H1 (cell line): ENCODE measurements around the gene GALNT11. TPM values are rescaled to one million over a fixed set of nuclear protein-coding genes. Genes with fewer than 3 reads are reported as not detected.
"Not testable (repeated sequence)": the region's sequence is repeated elsewhere in the genome, so short reads cannot be mapped to it uniquely, and the experiment has no call there.

Experiments used
- CTCF ChIA-PET: fragments of 300-600 bp; sonication (Branson Sonifier 250); formaldehyde crosslinking; loops from one replicate; lab custom pipeline; 2021; ENCODE audit not compliant: partially characterized antibody; lab: Charles Lee
- POLR2A ChIA-PET: fragments of 300-600 bp; sonication (Branson Sonifier 250); formaldehyde crosslinking; loops from one replicate; lab custom pipeline; 2021; ENCODE audit warnings: inconsistent platforms; ENCODE audit not compliant: partially characterized antibody; lab: Charles Lee
- DNase-seq, 2 experiments: peaks; one replicate each; pipeline versions ENCODE4 v3.0.0 to v3.0.0-alpha.2; 2010 to 2022; ENCODE audit warnings: low spot score in 2 of 2, low read depth in 1 of 2, mixed read lengths in 1 of 2
- FAIRE-seq: peaks from 2 replicates; lab custom pipeline; 2011; peaks lifted over from hg19 to GRCh38; lab: Jason Lieb, UNC
- H2AFZ ChIP-seq: 2 replicates; pipeline ENCODE4 v1.8.1; 2012; ENCODE audit warnings: low read length, inconsistent platforms
- H2AK5ac ChIP-seq: 2 replicates; pipeline ENCODE4 v1.6.1; 2013; ENCODE audit warnings: low read depth, low read length
- H2BK120ac ChIP-seq: replicated peaks from 2 replicates; pipeline ENCODE3; 2013; ENCODE audit warnings: low read depth, low read length, inconsistent platforms
- H2BK12ac ChIP-seq: 2 replicates; pipeline ENCODE4 v1.6.1; 2013; ENCODE audit warnings: low read depth, low read length
- H2BK15ac ChIP-seq: 2 replicates; pipeline ENCODE4 v1.6.1; 2013; ENCODE audit warnings: low read length
- H2BK20ac ChIP-seq: 2 replicates; pipeline ENCODE4 v1.6.1; 2013; ENCODE audit warnings: low read length
- H2BK5ac ChIP-seq: 2 replicates; pipeline ENCODE4 v1.6.1; 2013; ENCODE audit warnings: low read depth, low read length
- H3K14ac ChIP-seq: 2 replicates; pipeline ENCODE4 v1.6.1; 2013; ENCODE audit warnings: inconsistent platforms; ENCODE audit not compliant: insufficient read length
- H3K18ac ChIP-seq: 2 replicates; pipeline ENCODE4 v1.6.1; 2013; ENCODE audit warnings: low read length; ENCODE audit errors: extremely low read depth
- H3K23ac ChIP-seq: 2 replicates; pipeline ENCODE4 v1.6.1; 2013; ENCODE audit warnings: inconsistent platforms; ENCODE audit not compliant: insufficient read length
- H3K23me2 ChIP-seq: 2 replicates; pipeline ENCODE4 v1.6.1; 2013; ENCODE audit warnings: low read depth, low read length
- H3K27ac ChIP-seq: 2 replicates; pipeline ENCODE4 v1.6.1; 2011; ENCODE audit warnings: low read depth, low read length, inconsistent platforms
- H3K27me3 ChIP-seq, 4 experiments: replicated peaks in 1 of 4; 1 replicate in 1 of 4; 2 replicates in 3 of 4; pipeline versions ENCODE4 v1.6.1 to v1.8.1; 2011 to 2013; ENCODE audit warnings: low read length in 3 of 4, mild to moderate bottlenecking in 3 of 4, inconsistent platforms in 2 of 4, mixed read lengths in 2 of 4, moderate library complexity in 1 of 4; ENCODE audit not compliant: control insufficient read depth in 3 of 4, insufficient read depth in 3 of 4; ENCODE audit errors: extremely low read depth in 1 of 4
- H3K36me3 ChIP-seq, 4 experiments: 2 replicates each; pipeline versions ENCODE4 v1.6.1 to v1.8.1; 2011 to 2013; ENCODE audit warnings: mild to moderate bottlenecking in 4 of 4, low read length in 3 of 4, moderate library complexity in 2 of 4, control low read depth in 1 of 4, inconsistent platforms in 1 of 4; ENCODE audit not compliant: insufficient read depth in 4 of 4, control insufficient read depth in 2 of 4
- H3K4ac ChIP-seq: replicated peaks from 2 replicates; pipeline ENCODE3; 2013; ENCODE audit warnings: low read length, low read depth, mixed read lengths, inconsistent platforms; ENCODE audit not compliant: insufficient read length
- H3K4me1 ChIP-seq, 4 experiments: replicated peaks in 1 of 4; 1 replicate in 1 of 4; 2 replicates in 3 of 4; pipeline versions ENCODE4 v1.6.1 to v1.8.1; 2011 to 2013; ENCODE audit warnings: low read length in 3 of 4, inconsistent platforms in 2 of 4, mixed read lengths in 1 of 4; ENCODE audit not compliant: insufficient read depth in 4 of 4, control insufficient read depth in 3 of 4
- H3K4me2 ChIP-seq, 2 experiments: 2 replicates each; pipeline versions ENCODE4 v1.6.1 to v1.8.1; 2011 to 2013; ENCODE audit warnings: low read depth in 2 of 2, low read length in 2 of 2, control low read depth in 1 of 2, inconsistent platforms in 1 of 2, mild to moderate bottlenecking in 1 of 2; ENCODE audit not compliant: insufficient read depth in 1 of 2
- H3K4me3 ChIP-seq, 4 experiments: fragments of 200-600, 300-600 bp in 1 of 4; sonication (generic), shearing (Covaris generic), sonication (Bioruptor Twin) in 1 of 4; 2 replicates each; pipeline versions ENCODE4 v1.5.1 to v1.8.1; 2011 to 2016; ENCODE audit warnings: low read length in 4 of 4, low read depth in 3 of 4, control low read depth in 2 of 4, inconsistent platforms in 2 of 4, mild to moderate bottlenecking in 2 of 4, mixed read lengths in 1 of 4, moderate library complexity in 1 of 4; ENCODE audit not compliant: insufficient read depth in 2 of 4; ENCODE audit errors: extremely low read depth in 1 of 4
- H3K56ac ChIP-seq: replicated peaks from 2 replicates; pipeline ENCODE3; 2013; ENCODE audit warnings: low read depth, mild to moderate bottlenecking, mixed read lengths, low read length, inconsistent platforms; ENCODE audit not compliant: insufficient read length
- H3K79me1 ChIP-seq: 2 replicates; pipeline ENCODE4 v1.6.1; 2013; ENCODE audit warnings: low read depth, low read length, control low read depth
- H3K79me2 ChIP-seq, 2 experiments: 2 replicates each; pipeline versions ENCODE4 v1.6.1 to v1.8.1; 2012 to 2013; ENCODE audit warnings: low read length in 2 of 2, mild to moderate bottlenecking in 2 of 2, inconsistent platforms in 1 of 2; ENCODE audit not compliant: insufficient read depth in 2 of 2, control insufficient read depth in 1 of 2
- H3K9ac ChIP-seq, 4 experiments: replicated peaks in 1 of 4; 1 replicate in 1 of 4; 2 replicates in 3 of 4; pipeline versions ENCODE4 v1.6.1 to v1.8.1; 2011 to 2013; ENCODE audit warnings: low read depth in 3 of 4, low read length in 3 of 4, control low read depth in 2 of 4, mild to moderate bottlenecking in 2 of 4, moderate library complexity in 2 of 4, inconsistent platforms in 1 of 4; ENCODE audit errors: extremely low read depth in 1 of 4
- H3K9me3 ChIP-seq, 2 experiments: 2 replicates each; pipeline versions ENCODE4 v1.6.1 to v1.8.1; 2012 to 2013; ENCODE audit warnings: mild to moderate bottlenecking in 2 of 2, moderate library complexity in 2 of 2, control low read depth in 1 of 2, inconsistent platforms in 1 of 2, low read depth in 1 of 2, low read length in 1 of 2, mixed read lengths in 1 of 2; ENCODE audit not compliant: insufficient read depth in 2 of 2
- H4K20me1 ChIP-seq, 2 experiments: replicated peaks in 1 of 2; 2 replicates each; pipeline versions ENCODE3 to v1.8.1; 2011 to 2013; ENCODE audit warnings: inconsistent platforms in 2 of 2, low read length in 2 of 2, mild to moderate bottlenecking in 1 of 2; ENCODE audit not compliant: insufficient read depth in 2 of 2, control insufficient read depth in 1 of 2
- H4K5ac ChIP-seq: 2 replicates; pipeline ENCODE4 v1.6.1; 2013; ENCODE audit warnings: low read length, low read depth, mixed read lengths, inconsistent platforms; ENCODE audit not compliant: insufficient read length
- H4K8ac ChIP-seq: 2 replicates; pipeline ENCODE4 v1.8.0; 2013; ENCODE audit warnings: mild to moderate bottlenecking, moderate library complexity, low read length, inconsistent platforms; ENCODE audit not compliant: insufficient read depth; ENCODE audit errors: extremely low read depth
- H4K91ac ChIP-seq: replicated peaks from 2 replicates; pipeline ENCODE3; 2013; ENCODE audit warnings: low read length, mixed read lengths, inconsistent platforms; ENCODE audit not compliant: insufficient read length
- CTCF ChIP-seq, 3 experiments: IDR thresholded peaks; 1 replicate in 2 of 3; 2 replicates in 1 of 3; pipeline versions ENCODE4 v1.5.1 to v1.6.1; 2011; ENCODE audit warnings: low read length in 3 of 3, mild to moderate bottlenecking in 3 of 3, inconsistent platforms in 2 of 3, low read depth in 1 of 3, moderate library complexity in 1 of 3; ENCODE audit not compliant: insufficient read depth in 1 of 3; ENCODE audit errors: control extremely low read depth in 1 of 3
- RAD21 ChIP-seq, 2 experiments: IDR thresholded peaks in 1 of 2; conservative IDR thresholded peaks in 1 of 2; 2 replicates each; pipeline ENCODE4 v1.6.1; 2011; ENCODE audit warnings: low read depth in 2 of 2, low read length in 2 of 2, improper control_type of control experiment in 1 of 2, inconsistent platforms in 1 of 2, mild to moderate bottlenecking in 1 of 2, moderate library complexity in 1 of 2
- WGBS, 2 experiments: shearing (Covaris generic) in 1 of 2; methylation state at CpG; one replicate each; pipeline versions ENCODE4 v1.1.6 to v1.1.7; 2013 to 2015; ENCODE audit warnings: low lambda C conversion rate in 2 of 2, mixed read lengths in 2 of 2, inconsistent platforms in 1 of 2, low coverage in 1 of 2, missing lambda C conversion rate in 1 of 2; ENCODE audit not compliant: insufficient replicate concordance in 2 of 2, insufficient coverage in 1 of 2, insufficient read length in 1 of 2; ENCODE audit errors: extremely low coverage in 1 of 2, missing lambda C conversion rate in 1 of 2; 5-methylcytosine and 5-hydroxymethylcytosine counted together
- polyA plus RNA-seq, 7 experiments: library from polyadenylated mRNA; depleted of rRNA in 3 of 7; stranded (reverse) in 5 of 7; unstranded in 2 of 7; fragments of >200 nt in 5 of 7; fragments of 200-250 nt in 2 of 7; gene quantifications; 1 replicate in 5 of 7; 2 replicates in 1 of 7; 4 replicates in 1 of 7; pipeline versions ENCODE4 v1.2.1 to v1.2.3, GENCODE V29; 2011 to 2013; ENCODE audit warnings: missing spikeins in 2 of 7, mixed read lengths in 2 of 7
- total RNA-seq: library from RNA; stranded (reverse); fragmentation: NEBNext Ultra II Directional; extraction: Animal tissue kit (Norgen Biotek cat#: 25700); gene quantifications from 2 replicates; pipeline ENCODE4 v1.2.1, GENCODE V29; 2021

The GALNT11 gene
- total and polyA plus RNA-seq, 2 of the 8 experiments (the other 6 are each of a cell fraction or from before 2014, with no cell fraction given), result 20.5 to 23.2 TPM

- not testable (repeated sequence) for H3K14ac ChIP-seq
- CTCF ChIA-PET, result interaction anchor here (0.8 to 1.0 kb wide), 3 partner anchors 114 to 211 kb away, joined by 3 read pairs; no protein-coding TSS in a partner anchor
These were observed 4.6 kb downstream of the GALNT11 start for GRCh38 chr7:152030059-152030458.

More at GRCh38 chr7:152030059-152030458, 4.6 kb downstream of the GALNT11 start:
- peak in 1 of 2 experiments; percentile 67 for DNase-seq
- H3K18ac ChIP-seq, H3K27me3 ChIP-seq, POLR2A ChIA-PET, H2BK12ac ChIP-seq, H4K8ac ChIP-seq, H2BK5ac ChIP-seq, H4K20me1 ChIP-seq, H2BK15ac ChIP-seq, H2BK20ac ChIP-seq, H3K4me3 ChIP-seq, H2AK5ac ChIP-seq, FAIRE-seq, H3K4ac ChIP-seq, H2AFZ ChIP-seq, H3K23me2 ChIP-seq, H3K4me2 ChIP-seq, H3K79me1 ChIP-seq, H3K36me3 ChIP-seq, H3K4me1 ChIP-seq, H4K91ac ChIP-seq, H3K56ac ChIP-seq, H3K9me3 ChIP-seq, H2BK120ac ChIP-seq, H3K27ac ChIP-seq, H3K23ac ChIP-seq, H3K9ac ChIP-seq, H4K5ac ChIP-seq, H3K79me2 ChIP-seq: not testable (repeated sequence)
- TF ChIP-seq RAD21 (IDR thresholded peaks at IDR 0.05 in 1 of 2, conservative IDR thresholded peaks at IDR 0.05 in 1 of 2; ENCODE audit: low read depth in 2 of 2, low read length in 2 of 2) (peak; percentile 72 to 76), CTCF (IDR thresholded peaks at IDR 0.05; ENCODE audit: control extremely low read depth in 1 of 3, insufficient read depth in 1 of 3, low read depth in 1 of 3, low read length in 3 of 3) (peak; percentile 63 to 70 (median 68))
- 62% methylated on average over 10 of the region's 10 CpGs; no CpG with 5 or more reads in 1 of the 2 experiments for WGBS, 2 experiments
